Fibroblast of villous mesenchyme (primary cell): ENCODE measurements around the gene NUDT14. TPM values are rescaled to one million over a fixed set of nuclear protein-coding genes. Genes with fewer than 3 reads are reported as not detected.

Experiments used
- DNase-seq: peaks from one replicate; pipeline ENCODE4 v3.0.0-alpha.2; 2010; ENCODE audit warnings: low read depth
- H3K4me3 ChIP-seq: 2 replicates; pipeline ENCODE4 v1.5.1; 2011; ENCODE audit warnings: low read depth, mild to moderate bottlenecking, low read length
- total RNA-seq: library from RNA; depleted of rRNA; stranded (reverse); fragments of >200 nt; gene quantifications from 2 replicates; pipeline ENCODE4 v1.2.3, GENCODE V29; 2012
- TF ChIP-seq, protein P1 (sequence below): IDR thresholded peaks from 2 replicates; pipeline ENCODE4 v1.5.1; 2012; ENCODE audit warnings: low read depth, mild to moderate bottlenecking, low read length; ENCODE audit not compliant: insufficient read depth

The NUDT14 gene
- total RNA-seq, 1 donor = 17.7 TPM

DNA sequence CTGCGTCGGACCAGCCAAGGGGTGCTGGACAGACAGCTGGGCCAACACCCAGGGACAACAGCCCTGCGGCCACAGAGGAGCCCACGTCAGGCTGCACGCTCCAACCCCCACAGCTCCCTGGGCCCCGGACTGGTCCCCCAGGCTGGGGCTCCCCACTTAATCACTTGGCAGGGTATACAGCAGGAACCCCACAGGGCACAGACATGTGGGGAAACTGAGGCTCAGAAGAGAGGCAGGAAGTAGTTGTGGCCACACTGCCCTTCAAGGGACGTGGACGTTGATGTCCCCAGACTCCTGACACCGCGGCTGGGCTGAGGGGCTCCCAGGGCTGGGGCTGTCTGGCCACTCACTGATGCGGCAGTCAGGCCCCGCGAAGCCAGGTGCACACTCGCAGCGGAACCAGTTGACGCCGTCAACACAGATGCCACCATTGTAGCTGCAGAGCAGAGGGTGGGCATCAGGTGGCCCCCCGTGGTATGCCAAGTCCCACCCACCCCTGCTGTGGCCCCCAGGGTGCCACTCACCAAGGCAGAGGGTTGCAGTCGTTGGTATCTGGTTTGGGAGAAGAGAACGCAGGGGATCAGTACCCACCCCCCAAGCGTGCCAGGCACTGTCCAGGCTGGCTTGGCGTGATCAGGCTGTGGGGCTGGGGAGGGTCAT is 34.0 kb downstream of the NUDT14 start:
- TF ChIP-seq, protein P1, sequence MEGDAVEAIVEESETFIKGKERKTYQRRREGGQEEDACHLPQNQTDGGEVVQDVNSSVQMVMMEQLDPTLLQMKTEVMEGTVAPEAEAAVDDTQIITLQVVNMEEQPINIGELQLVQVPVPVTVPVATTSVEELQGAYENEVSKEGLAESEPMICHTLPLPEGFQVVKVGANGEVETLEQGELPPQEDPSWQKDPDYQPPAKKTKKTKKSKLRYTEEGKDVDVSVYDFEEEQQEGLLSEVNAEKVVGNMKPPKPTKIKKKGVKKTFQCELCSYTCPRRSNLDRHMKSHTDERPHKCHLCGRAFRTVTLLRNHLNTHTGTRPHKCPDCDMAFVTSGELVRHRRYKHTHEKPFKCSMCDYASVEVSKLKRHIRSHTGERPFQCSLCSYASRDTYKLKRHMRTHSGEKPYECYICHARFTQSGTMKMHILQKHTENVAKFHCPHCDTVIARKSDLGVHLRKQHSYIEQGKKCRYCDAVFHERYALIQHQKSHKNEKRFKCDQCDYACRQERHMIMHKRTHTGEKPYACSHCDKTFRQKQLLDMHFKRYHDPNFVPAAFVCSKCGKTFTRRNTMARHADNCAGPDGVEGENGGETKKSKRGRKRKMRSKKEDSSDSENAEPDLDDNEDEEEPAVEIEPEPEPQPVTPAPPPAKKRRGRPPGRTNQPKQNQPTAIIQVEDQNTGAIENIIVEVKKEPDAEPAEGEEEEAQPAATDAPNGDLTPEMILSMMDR = no peak
- H3K4me3 ChIP-seq = no peak overlapping the region
- no peak for DNase-seq

DNA sequence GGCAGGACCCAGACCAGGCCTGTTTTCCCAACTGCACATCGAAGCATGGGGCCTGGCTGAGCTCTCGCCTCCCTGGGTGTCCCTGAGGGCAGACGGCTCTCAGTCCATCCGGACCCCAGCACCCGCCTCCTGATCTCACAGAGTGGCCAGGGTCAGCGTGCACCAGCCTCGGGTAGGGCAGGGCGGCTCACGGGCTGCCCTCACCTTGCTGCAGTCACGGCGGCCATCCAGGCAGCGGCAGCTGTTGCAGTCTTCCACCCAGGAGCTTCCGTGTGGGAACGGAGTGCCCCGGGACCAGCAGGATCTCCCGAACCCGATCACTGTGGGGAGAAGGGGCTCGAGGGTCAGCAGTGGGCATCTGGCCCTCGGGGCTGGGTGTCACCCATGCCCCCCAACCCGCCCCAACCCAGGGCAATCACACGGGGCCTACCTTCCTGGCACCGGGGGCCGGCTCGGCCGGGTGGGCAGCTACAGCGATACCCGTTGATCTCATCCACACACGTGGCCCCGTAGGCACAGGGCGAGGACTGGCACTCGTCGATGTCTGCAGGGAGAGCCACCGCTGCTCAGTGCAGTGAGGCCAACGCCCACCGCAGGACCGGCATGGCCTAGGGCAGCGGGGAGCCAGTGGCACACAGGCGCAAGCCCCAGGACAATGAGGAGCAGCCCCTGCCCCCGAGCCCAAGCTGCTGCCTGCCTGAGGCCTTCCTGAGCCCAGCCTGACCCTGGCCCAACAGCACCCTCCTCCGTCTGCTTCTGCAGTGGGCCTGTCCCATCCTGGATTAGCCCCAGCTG is 34.7 kb downstream of the NUDT14 start:
- no peak overlapping the region for H3K4me3 ChIP-seq
- TF ChIP-seq, protein P1 = no peak
- no peak for DNase-seq

DNA sequence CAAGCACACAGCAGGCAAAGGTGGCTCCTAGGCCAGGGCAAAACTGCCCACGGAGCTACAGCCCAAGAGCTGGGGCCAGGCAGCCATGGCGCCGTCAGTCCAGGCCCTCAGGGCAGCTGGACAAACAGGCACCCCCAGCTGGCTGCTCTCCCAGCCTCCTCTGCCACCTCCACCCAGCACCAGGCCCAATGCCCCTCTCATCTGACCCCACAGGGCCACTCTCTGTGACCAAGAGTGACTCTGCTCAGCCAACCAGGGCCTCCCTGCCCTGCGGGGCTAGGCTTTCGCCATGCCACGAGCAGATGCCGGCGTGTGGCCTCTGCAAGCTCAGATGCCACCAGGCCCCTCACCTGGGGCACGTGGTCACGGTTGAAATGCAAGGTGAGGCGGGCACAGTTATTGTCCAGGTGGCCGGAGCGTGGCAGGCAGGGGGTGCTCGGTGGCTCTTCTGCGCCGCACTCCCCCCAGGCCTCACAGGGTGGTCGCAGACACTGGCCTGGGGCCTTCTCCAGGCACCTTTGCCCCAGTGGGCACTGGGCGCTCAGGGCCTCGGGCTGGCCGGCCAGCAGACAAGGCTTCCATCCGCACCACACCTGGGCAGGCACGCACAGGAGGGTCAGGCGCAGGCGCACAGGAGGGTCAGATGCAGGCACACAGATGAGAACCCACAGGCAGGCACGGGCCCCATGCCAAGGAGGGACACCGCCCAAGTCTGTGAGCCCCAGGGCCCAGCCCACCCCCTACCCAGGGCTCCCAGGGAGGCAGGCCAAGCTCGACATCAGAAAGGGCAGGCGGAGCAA is 35.5 kb downstream of the NUDT14 start:
- TF ChIP-seq, protein P1 = no peak
- no peak for DNase-seq
- H3K4me3 ChIP-seq = no peak overlapping the region

DNA sequence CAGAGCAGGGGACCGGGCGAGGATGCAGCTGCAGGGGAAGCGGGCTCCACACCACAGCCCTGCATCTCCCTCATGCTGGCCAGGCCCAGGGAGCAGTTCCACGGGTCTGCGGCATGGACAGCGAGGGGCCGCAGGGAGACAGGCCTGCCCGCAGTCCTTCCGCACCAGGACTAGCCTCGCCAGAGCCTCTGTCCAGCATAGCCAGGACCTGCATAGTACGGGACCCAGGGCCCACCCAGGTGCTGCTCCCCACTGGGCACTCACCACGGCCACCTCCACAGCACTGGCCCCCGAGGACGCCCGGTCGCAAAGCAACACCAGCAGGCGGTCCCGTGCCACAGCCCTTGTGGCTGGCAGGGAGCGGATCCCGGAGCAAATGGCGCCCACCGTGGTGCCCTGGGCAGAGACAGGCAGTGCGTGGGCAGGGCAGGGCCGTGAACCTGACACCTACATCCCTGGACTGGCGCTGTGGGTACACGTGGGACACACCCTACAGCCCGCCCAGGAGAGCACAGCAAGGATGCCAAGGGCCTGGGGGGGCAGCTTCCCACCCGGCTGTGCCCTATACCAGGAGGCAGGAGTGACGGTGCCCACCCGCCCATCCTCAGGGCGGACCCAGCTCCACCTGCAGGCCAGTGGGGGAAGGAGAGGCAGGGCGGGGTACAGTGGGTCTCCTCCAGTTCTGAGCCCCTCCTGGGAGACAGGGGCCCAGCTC is 36.3 kb downstream of the NUDT14 start:
- DNase-seq = no peak
- TF ChIP-seq, protein P1 = no peak
- no peak overlapping the region for H3K4me3 ChIP-seq

DNA sequence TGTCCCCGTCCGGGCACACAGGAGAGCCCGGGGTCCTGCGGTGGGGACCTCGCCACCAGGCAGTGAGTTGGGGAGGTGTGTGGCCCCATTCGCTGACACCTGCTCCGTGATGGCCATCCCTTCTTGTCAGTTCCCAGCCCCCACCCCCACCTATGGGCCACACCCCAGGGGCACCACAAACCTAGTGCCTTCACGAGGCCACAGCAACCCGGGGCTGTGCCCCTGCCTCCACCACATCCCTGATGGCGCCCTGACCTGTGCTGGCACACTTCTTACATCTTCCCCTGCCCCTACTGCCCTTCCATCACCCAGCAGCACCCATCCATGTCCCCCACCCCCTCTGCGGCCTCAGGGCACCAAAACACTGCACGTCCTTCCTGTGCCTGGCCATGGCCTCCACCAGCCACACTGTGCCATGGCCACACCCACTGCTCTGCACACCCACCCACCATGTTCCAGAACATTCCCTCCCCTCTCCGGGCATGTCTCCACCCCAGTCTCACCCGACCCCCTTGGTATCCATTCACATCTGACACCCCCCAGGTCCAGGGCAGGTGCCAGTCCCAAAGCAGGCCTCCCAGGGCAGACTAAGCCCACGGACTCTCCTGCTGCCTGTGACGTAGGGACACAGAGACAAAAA is 37.0 kb downstream of the NUDT14 start:
- DNase-seq = no peak
- TF ChIP-seq, protein P1 = no peak

More for the DNA sequence above, 37.0 kb downstream of the NUDT14 start:
- no peak overlapping the region for H3K4me3 ChIP-seq
